UCSD-AML1 (cell line): Measurements from ENCODE around the gene PELI3.
"Not testable (repeated sequence)": the region's sequence is repeated elsewhere in the genome, so short reads cannot be mapped to it uniquely, and the experiment has no call there.

ENCODE experiments used
- DNase-seq: peaks from one replicate; lab custom pipeline; 2025; ENCODE audit not compliant: unreplicated experiment; lab: John Stamatoyannopoulos, UW

The PELI3 gene, protein sequence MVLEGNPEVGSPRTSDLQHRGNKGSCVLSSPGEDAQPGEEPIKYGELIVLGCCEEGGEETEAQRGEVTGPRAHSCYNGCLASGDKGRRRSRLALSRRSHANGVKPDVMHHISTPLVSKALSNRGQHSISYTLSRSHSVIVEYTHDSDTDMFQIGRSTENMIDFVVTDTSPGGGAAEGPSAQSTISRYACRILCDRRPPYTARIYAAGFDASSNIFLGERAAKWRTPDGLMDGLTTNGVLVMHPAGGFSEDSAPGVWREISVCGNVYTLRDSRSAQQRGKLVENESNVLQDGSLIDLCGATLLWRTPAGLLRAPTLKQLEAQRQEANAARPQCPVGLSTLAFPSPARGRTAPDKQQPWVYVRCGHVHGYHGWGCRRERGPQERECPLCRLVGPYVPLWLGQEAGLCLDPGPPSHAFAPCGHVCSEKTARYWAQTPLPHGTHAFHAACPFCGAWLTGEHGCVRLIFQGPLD

DNA sequence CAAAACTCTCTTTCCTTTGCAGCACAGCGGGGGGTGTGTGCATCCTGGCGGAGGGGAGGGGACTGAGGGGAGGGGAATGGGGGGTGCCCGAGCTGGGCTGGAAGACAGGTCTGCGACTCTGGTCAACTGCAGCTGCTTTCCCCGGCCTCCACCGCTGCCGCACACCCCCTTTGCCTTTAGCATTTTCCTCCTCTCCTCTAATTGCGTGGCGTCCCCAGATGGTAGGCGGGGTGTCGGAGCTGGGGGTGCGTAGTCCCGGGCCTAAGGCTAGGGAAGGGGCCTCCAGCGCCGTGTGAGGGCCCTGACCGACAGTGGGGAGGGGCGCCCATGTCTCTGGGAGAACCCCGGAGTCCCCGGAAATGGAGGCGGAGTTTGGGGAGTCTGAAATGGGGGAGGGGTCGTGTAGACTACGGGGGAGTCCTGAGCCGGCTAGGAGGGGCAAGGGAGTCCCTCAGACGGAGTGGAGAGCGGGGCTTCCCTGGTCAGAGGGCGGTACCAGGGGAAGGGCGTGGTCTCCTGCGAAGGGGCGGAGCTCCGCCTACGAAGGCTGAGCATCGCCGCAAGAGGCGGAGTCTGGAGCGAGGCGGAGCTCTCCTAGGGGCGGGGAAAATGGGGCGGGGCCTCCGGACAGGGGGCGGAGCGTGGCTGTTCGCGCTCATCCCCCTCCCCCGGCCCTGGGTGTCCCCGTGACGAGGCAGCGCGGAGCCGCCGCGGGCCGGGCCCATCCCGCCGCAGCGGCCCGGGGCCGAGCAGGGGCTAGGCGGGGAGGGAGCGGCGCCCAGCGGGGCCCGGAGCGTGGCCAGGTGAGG lies at the start of gene PELI3:
Gene PELI3, plus strand, starts transcription at position 681 of the 809 bp plus-strand sequence. CDS start 1,224 bp downstream, outside the sequence.
- DNase-seq, result peak; percentile 93

- no peak for DNase-seq
Measured at GRCh38 chr11:66417000-66417399, 49.7 kb upstream of the PELI3 start.

DNA sequence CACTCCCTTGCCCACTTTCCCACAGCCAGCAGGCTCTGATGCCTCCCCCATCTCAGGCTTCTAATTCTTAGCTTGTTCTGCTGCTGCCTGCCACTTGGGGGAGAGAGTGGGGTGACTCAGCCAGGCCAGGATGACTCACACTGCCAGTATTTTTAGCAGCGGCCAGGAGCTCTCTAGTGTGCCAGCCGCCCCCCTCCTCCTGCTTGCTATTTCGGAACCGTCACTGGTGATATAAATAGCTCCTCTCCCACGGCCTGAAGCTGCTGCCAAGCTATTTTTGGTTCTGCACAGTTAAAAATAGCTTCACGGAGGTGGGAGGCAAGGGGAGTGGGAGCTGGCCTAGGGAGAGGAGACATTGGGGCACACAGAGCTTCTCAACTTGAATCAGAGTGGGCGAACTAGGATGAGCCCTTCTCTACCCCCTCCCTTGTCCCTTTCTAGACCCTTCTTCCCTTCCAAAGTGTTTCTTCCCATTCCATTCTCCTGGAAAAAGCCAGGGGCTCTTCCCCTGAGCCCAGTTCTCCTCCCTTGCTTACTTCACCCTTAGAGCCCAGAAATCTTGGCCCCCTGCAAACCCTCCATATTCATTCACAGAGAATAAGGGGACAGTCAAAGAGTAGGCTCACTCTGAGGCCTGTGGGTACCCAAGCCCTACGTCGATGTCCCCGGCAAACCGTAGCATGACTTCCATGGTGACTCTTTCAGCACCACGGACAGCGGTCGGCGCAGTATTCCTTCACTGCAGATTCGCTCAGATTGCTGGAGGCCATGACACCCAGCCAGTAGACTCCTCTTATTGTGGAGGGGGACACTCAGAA lies 48.3 kb upstream of the PELI3 start:
- peak; percentile 70 for DNase-seq

DNA sequence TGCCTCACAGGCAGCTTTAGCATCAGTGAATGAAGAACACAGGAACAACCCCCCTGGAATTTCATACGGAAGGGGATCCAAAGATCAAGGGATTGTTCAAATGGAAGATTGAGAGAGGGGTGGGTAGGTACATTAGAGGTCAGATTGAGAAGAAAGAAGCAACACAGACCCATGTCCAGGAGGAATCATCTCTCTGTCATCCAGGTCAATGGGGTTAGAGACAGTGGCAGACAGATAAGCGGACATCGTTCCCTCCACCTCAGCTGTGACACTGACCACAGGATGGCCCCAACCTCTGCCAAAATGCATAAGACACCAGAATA lies 47.8 kb upstream of the PELI3 start:
- no peak for DNase-seq

DNA sequence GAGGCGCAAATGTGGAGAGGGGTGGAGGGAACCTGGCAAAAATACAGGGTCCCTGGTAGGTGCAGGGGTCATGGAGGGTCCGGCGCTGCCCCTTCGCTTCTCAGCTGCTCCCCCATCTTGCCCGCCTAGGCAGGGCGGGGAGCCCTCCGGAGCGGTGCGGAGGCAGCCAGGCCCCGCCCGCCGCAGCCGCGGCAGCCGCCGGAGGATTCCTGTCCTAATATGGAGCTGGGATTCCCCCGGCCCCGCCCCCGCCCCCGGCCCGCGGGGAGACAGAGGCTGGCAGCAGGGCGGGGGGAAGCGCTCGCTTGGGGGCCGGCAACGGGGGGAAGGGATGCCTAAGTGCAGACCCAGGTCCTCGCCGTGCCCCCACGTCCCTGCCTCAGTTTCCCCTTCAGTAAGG lies 46.9 kb upstream of the PELI3 start:
- DNase-seq, result no peak

GRCh38 chr11:66420671-66421476 lies 45.8 kb upstream of the PELI3 start, which contains the start of gene NPAS4:
Gene NPAS4, plus strand, starts transcription at chr11:66421035. Its CDS starts 145 bp downstream, at chr11:66421180.
- no peak for DNase-seq

GRCh38 chr11:66421492-66422205 lies 45.1 kb upstream of the PELI3 start:
- peak; percentile 88 for DNase-seq

DNA sequence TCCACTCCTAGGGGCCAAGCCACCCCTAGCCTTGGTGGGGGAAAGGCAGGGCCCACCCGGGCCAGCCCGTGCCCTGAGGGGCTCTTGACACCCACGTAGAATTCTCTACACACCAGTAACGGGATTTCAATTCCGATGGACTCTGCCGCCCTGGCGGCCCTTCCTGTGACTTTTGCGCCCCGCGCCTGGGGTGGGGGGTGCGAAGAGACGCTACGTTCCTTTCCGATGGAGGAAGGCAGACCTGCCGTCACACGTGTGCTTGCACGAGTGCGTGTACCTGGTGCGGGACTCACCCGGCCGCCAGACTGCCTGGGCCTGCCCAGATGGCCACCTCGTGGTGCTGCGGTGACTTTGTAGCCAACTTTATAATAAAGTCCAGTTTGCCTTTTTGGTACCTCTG lies 40.4 kb upstream of the PELI3 start:
- DNase-seq, result no peak

DNA sequence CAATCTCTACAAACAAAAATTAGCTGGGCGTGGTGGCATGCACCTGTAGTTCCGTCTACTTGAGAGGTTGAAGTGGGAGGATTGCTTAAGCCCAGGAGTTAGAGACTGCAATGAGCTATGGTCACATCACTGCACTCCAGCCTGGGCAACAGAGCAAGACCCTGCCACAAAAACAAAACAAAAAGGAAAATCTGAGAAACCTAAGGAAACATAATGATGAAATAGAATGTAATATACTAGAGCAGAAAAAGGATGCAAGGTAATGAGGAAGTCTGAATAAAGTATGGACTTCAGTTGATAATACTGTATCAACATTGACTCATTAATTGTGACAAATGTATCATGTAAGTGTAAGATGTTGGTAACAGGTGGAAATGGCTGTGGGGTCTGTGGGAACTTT lies 37.8 kb upstream of the PELI3 start:
- no peak for DNase-seq

- DNase-seq, result peak; percentile 65
Measured at GRCh38 chr11:66429983-66430602, 36.6 kb upstream of the PELI3 start.

DNA sequence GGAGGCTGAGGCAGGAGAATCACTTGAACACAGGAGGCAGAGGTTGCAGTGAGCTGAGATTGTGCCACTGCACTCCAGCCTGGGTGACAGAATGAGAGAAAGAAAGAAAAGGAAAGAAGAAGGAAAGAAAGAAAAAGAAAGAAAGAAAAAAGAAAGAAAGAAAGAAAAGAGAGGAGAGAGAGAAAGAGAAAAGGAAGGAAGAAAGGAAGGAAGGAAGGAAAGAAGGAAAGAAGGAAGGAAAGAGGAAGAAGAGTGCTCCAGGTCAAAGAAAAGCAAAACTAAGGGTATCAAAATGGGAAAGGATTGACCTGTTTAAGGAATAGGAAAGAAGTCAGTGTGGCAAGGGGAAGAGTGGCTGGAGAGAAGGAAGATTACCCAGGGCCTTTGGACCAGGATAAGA lies 35.4 kb upstream of the PELI3 start:
- DNase-seq, result not testable (repeated sequence)

GRCh38 chr11:66431871-66432329 lies 34.8 kb upstream of the PELI3 start:
- not testable (repeated sequence) for DNase-seq

- DNase-seq, result no peak
Measured at GRCh38 chr11:66432597-66432996, 34.1 kb upstream of the PELI3 start.

GRCh38 chr11:66437979-66438503 lies 28.7 kb upstream of the PELI3 start:
- DNase-seq, result no peak

DNA sequence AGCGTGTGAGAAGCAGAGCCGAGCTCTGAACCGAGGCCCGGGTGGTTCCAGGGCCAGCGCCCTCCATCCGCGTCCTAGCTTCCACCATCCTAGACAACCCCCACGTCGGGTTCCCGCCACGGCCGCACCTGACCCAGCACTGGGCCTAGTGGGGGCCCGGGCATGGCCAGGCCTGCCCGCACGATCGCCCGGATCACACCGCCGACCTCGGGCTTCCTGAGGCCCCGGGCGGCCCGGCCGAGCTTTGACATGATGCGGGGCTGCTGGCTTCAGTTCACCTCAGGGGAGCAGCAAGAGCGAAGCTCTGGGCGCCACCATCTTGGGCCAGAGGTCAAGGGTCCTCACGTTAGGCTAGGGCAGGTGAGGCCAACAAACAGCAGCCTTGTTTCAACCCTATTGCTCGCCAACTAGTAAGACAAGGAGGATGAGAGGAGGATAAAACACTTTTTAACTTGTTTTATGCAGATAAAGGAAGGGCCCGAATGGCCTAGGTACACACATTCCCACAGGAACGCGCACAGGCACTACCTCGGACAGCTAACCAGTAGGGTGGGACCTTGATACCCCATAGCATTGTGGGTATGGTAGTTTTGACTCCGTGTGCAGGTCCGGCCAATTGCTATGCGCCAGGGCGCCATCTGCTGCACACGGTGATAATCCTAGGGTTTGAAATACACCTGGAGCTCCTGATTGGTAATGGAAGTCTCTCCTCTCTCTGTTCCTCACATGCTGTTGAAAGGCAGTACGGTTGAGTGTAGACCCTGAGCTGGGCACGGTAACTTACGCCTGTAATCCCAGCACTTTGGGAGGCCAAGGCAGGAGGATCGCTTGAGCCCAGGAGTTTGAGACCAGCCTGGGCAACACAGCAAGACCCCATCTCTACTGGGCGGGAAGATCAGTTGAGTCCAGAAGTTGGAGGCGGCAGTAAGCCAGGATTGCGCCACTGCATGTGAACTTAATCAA lies 27.9 kb upstream of the PELI3 start, which contains the start of gene MRPL11:
Gene MRPL11, minus strand, starts transcription at position 345 of the 963 bp plus-strand sequence. Its CDS starts 94 bp downstream, at position 251.
- DNase-seq, result peak; percentile 88

DNA sequence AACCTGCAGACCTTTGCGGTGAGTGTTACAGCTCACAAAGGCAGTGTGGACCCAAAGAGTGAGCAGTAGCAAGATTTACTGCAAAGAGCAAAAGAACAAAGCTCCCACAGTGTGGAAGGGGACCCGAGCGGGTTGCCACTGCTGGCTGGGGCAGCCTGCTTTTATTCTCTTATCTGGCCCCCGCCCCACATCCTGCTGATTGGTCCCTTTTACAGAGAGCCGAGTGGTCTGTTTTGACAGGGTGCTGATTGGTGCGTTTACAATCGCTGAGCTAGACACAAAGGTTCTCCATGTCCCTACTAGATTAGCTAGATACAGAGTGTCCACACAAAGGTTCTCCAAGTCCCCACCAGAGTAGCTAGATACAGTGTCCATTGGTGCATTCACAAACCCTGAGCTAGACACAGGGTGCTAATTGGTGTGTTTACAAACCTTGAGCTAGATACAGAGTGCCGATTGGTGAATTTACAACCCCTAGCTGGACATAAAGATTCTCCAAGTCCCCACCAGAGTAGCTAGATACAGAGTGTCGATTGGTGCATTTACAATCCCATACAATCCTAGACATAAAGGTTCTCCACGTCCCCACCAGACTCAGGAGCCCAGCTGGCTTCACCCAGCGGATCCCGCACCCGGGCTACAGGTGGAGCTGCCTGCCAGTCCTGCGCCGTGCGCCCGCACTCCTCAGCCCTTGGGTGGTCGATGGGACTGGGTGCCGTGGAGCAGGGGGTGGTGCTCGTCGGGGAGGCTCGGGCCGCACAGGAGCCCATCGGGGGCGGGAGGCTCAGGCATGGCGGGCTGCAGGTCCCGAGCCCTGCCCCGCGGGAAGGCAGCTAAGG lies 26.4 kb upstream of the PELI3 start:
- not testable (repeated sequence) for DNase-seq

GRCh38 chr11:66440940-66441282 lies 25.8 kb upstream of the PELI3 start:
- DNase-seq, result not testable (repeated sequence)
